AG04449 (cell line): Measurements from ENCODE around the gene SELENON.

Experiments used
- CTCF ChIA-PET: fragments of 350-600 bp; formaldehyde crosslinking; extraction: SDS; loops from one replicate; lab custom pipeline; 2021; ENCODE audit warnings: antibody characterized with exemption; lab: Yijun Ruan, JAX
- POLR2A ChIA-PET: fragments of 400-600, 350-600 bp; formaldehyde crosslinking; extraction: SDS; loops from one replicate; lab custom pipeline; 2020; ENCODE audit warnings: antibody characterized with exemption, inconsistent platforms; lab: Yijun Ruan, JAX
- DNase-seq: peaks from one replicate; pipeline ENCODE4 v3.0.0-alpha.2; 2010; ENCODE audit warnings: low read depth, low spot score
- H3K4me3 ChIP-seq: 2 replicates; pipeline ENCODE4 v1.5.1; 2011; ENCODE audit warnings: low read depth, mild to moderate bottlenecking, control low read depth, low read length
- TF ChIP-seq, protein P1 (sequence below): IDR thresholded peaks from one replicate; pipeline ENCODE4 v1.5.1; 2011; ENCODE audit warnings: mild to moderate bottlenecking, moderate library complexity, low read length, control low read depth, inconsistent platforms; ENCODE audit not compliant: insufficient read depth; ENCODE audit errors: missing control alignments

Gene SELENON

DNA sequence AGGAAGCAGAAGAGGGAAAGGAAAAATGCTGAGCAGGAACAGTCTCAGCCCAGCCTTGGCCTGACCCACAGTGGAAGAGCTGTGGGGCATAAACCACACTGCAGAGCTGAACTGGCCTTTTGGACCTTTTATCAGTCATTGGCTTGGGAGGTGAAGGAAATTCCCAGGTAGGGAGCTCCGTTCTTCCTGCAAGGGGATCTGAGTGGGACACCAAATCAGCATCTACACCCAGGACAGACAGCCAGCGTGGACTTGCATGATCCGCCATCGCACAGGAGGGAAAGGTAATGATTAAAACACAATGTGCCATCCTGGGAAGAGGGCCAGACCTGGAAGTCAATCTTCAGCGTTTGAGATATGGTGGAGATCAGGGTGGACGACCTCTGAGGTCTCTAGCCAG lies 18.6 kb downstream of the SELENON start:
- H3K4me3 ChIP-seq, result peak overlapping the region; percentile 91

DNA sequence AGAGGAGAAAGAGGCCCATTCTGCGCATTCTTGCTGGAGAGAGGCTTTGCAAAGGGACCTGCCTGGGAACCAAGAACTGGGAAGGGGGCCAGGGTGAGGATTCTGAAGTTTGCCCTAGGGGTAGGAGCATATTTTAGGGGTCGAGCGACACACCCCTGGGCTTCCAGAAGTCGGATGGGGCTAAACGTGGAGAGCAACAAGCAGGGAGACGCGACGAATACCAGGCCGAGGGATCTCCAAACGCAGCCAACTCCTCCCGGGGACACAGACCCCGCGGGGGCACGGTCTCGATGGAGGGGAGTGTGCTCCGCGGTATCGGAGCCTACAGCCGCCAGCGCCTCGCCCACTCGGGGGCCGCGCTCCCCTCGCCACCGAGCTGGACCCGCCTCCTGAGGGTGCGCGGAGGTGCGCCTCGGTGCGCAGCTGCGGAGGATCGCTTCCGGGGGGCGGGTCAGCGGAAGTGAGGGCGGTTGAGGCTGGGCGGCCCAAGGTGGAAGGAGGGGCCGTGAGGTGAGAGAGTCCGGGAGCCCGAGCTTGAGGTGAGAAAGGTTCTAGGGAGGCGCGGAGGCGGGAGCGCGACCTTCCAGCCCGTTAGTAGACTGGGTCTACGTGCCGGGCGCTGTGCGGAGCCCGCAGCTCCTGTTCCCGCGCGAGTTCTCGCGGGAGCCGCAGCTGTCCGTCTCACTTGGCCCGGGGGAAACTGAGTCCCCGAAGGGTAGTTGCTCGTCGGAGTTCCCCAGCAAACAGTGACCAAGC lies 19.7 kb downstream of the SELENON start, which contains the start of gene MTFR1L:
Gene MTFR1L, plus strand, starts transcription at position 464 of the 756 bp plus-strand sequence. CDS start 3,151 bp downstream, outside the sequence.
- no peak for DNase-seq
- CTCF ChIA-PET, result interaction anchor here (0.8 to 3.9 kb wide), 8 partner anchors 8 to 211 kb away, joined by 3 to 17 read pairs (median 5); no protein-coding TSS in a partner anchor
- POLR2A ChIA-PET, result interaction anchor here (0.7 to 1.8 kb wide), 5 partner anchors 9 to 573 kb away, joined by 3 to 7 read pairs (median 4); partner anchors contain the start of genes PAQR7 and RSRP1

More for the DNA sequence above, 18.6 kb downstream of the SELENON start:
- POLR2A ChIA-PET, result interaction anchor here (0.7 to 0.8 kb wide), 2 partner anchors 109 to 210 kb away, joined by 3 read pairs; no protein-coding TSS in a partner anchor
- CTCF ChIA-PET, result interaction anchor here (0.6 to 2.6 kb wide), 4 partner anchors 9 to 210 kb away, joined by 3 to 12 read pairs (median 4); no protein-coding TSS in a partner anchor
- DNase-seq, result no peak
- TF ChIP-seq, protein P1, sequence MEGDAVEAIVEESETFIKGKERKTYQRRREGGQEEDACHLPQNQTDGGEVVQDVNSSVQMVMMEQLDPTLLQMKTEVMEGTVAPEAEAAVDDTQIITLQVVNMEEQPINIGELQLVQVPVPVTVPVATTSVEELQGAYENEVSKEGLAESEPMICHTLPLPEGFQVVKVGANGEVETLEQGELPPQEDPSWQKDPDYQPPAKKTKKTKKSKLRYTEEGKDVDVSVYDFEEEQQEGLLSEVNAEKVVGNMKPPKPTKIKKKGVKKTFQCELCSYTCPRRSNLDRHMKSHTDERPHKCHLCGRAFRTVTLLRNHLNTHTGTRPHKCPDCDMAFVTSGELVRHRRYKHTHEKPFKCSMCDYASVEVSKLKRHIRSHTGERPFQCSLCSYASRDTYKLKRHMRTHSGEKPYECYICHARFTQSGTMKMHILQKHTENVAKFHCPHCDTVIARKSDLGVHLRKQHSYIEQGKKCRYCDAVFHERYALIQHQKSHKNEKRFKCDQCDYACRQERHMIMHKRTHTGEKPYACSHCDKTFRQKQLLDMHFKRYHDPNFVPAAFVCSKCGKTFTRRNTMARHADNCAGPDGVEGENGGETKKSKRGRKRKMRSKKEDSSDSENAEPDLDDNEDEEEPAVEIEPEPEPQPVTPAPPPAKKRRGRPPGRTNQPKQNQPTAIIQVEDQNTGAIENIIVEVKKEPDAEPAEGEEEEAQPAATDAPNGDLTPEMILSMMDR, result no peak

DNA sequence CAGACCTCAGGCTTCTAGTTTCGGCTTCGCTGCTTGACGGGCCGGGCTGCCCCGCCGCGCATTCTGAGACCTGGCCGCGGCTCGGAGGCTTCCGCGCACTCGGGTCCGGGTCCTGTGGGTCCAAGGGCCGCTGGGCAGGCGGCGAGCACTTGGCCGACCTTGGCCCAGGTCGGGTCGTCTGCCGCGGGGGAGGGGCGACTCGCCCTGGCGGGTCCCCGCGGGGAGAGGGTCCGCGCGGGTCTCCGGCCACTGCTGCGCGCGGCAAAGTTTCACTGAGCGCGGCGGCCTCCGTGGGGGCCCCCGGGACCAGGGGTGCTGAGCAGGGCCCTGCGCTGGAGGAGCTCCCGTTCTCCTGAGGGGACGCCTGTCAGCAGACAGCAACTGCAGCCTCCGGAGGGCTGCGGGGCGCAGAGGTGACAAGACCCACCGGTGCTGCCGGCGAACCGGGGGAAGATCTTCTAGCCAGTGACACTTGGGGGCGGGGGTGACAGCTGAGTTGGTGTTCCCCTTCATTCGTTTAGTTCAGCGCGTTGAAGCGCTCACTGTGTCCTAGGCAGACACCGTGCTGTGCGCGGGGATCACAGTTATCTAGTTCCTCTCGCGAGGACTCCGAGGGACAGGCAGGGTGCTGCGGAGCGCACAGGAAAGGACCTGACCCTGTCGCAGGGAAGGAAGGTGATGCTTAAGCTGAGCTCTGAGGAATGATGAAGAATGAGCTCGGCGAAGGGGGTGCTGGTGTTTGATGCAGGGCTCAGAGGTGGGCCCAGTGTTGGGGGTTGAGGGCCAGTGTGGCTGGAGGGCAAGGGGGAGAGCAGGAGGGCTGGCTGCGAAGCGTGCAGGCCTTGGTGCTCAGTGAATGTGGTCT lies 20.5 kb downstream of the SELENON start:
- ChIA-PET POLR2A (interaction anchor here (0.7 to 1.8 kb wide), 5 partner anchors 10 to 574 kb away, joined by 3 to 7 read pairs (median 4); partner anchors contain the start of genes PAQR7 and RSRP1), CTCF (interaction anchor here (0.8 to 3.9 kb wide), 7 partner anchors 9 to 210 kb away, joined by 3 to 17 read pairs (median 3); partner anchors contain the start of gene PAFAH2)
- TF ChIP-seq, protein P1, result no peak
- peak overlapping the region; percentile 91 for H3K4me3 ChIP-seq
- no peak for DNase-seq

More for the DNA sequence above, 19.7 kb downstream of the SELENON start, which contains the start of gene MTFR1L:
- TF ChIP-seq, protein P1, result no peak
- peak within 1 kb of the TSS; percentile 91 for H3K4me3 ChIP-seq

DNA sequence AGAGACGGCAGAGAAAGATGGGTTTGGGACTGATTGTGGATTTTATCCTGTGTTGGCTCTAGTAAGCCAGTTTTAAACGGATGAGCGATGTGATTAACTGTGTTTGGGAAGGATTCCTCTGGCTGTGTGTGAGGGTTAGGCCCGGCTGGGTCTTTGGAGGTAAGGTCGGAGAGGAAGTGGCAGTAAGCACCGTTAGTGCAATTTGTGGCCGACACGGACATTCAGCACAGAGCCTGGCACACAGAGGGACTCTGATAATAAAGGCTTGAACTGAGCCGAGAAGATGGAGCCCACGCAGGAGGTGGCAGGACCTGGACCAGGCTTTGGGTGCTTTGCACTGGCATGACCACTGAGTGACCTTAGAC lies 21.1 kb downstream of the SELENON start:
- DNase-seq, result no peak
- ChIA-PET CTCF (interaction anchor here (0.6 to 3.9 kb wide), 4 partner anchors 11 to 177 kb away, joined by 3 to 17 read pairs (median 4); partner anchors contain the start of gene PAFAH2), POLR2A (interaction anchor here (1.8 kb wide), 1 partner anchor 54 kb away, joined by 7 read pairs; the partner anchor contains the start of gene PAQR7)

DNA sequence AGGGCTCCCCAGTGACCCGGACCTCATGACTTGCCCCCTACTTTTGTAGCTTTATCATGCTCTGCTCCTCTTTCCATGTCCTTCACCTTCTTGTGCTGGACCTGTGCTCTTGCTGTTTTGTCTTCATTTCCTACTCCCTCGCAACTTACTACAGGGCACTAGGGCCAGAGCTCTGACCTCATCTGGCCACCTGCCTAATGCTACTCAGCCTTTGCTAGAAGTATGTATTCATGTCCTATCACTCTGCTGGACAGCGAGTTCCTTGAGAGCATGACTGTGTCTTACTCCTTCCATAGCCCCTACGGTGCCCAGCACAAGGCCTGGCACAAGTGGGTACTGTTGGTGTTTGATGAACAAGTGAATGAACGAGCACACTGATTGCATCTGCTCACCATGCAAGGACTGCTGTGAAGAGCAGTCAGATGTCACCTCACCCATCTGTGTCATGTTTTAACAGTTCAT lies 21.7 kb downstream of the SELENON start:
- peak overlapping the region; percentile 91 for H3K4me3 ChIP-seq
- TF ChIP-seq, protein P1, result no peak
- CTCF ChIA-PET, result interaction anchor here (0.6 to 3.9 kb wide), 4 partner anchors 11 to 23 kb away, joined by 3 to 17 read pairs (median 4); no protein-coding TSS in a partner anchor
- POLR2A ChIA-PET, result interaction anchor here (0.7 to 1.1 kb wide), 2 partner anchors 12 to 54 kb away, joined by 3 read pairs; partner anchors contain the start of gene PAQR7
- DNase-seq, result no peak

More for the DNA sequence above, 21.1 kb downstream of the SELENON start:
- TF ChIP-seq, protein P1, result no peak
- peak overlapping the region; percentile 91 for H3K4me3 ChIP-seq
